Hematopoietic multipotent progenitor cell treated with erythropoietin and hydrocortisone succinate and interleukin-3 and kit ligand, for 6 days (in vitro differentiated cells): ENCODE results near the gene CFAP410.

ENCODE experiments used
- DNase-seq: peaks from one replicate; pipeline ENCODE4 v3.0.0-alpha.2; 2015

Gene CFAP410

DNA sequence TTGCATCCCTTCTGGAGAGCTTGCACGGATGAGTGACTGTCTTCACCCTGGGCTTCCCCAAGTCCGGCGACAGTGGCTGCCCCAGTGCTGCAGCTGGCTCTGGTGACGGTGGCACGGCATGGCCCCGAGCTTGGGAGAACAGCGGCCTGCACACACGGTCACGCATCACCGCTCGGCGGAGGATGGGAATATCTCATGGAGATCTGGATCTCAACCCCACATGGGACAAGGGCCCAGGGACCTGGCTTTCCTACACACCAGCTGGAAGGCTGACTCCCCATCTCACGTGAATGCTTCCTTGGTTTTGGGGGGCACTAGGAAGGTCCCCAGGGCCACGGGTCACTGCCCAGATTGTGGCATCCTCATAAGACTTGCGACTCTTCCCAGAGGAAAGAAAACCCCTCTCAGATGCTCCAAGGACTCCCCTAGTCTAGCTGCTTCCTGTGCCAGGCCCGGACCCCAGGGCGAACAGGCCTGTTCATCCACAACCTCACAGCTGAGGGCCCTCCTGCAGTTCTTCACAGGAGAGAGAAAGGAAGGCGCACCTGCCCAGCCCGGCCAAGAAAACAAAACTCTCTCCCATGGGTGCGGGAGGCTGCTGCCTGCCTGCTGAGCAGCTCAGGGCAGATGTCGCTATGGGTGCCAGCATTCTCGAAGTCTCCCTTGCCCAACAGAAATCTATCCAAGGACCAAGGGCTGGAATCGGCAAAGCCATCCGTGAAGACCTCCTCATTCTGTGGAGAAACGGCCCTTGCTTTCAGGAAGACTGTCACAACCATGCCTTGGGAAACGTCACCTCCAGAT lies 9.9 kb downstream of the CFAP410 start:
- no peak for DNase-seq

DNA sequence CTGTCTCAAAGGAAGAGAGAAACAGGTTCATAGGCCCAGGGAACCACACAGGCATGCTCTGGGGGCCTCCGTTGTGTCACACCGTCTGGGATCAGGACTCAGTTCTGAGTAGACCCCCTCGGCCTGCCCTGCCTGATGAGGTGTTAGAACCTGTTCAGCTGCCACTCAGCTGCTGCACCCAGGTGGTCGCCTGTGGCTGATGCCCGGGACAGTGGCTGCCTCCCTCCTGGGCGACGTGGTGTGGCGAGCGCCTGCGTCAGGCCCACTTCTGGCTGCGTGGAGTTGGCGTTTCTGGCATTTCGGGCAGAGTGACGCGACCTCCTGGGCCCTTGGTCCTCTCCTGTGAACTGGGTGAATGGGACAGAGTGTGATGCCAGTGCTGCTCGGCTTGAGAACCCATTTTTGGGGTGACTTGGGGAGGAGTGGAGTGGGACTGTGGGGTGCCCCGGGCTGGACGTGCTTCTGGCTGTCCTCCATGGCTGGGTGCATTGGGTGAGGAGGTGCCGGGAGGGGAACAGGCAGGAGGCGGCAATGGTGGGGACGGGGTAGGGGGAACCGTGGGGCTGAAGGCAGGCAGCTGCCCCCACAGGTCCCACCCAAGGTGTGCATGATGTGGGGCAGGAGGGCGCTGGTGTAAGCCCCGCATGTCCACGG lies 10.8 kb downstream of the CFAP410 start:
- no peak for DNase-seq

DNA sequence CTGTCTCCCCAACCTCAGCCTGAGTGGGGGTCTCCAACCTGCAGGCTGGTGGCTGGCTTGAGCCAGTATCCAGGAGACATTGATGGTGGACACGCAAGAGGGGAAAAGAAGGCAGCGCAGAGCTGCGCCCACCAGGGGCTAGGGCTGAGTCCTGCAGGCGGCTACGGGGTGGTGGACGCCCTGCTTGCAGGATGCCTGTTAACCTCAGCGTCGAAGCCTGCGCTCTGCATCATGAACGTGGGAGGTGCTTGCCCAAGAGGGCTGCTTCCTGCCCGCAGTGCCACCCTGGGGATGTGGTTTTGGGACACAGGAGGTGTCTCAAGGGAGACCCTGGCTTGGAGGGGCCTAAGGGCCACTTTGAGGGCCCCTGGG lies 11.6 kb downstream of the CFAP410 start:
- no peak for DNase-seq

DNA sequence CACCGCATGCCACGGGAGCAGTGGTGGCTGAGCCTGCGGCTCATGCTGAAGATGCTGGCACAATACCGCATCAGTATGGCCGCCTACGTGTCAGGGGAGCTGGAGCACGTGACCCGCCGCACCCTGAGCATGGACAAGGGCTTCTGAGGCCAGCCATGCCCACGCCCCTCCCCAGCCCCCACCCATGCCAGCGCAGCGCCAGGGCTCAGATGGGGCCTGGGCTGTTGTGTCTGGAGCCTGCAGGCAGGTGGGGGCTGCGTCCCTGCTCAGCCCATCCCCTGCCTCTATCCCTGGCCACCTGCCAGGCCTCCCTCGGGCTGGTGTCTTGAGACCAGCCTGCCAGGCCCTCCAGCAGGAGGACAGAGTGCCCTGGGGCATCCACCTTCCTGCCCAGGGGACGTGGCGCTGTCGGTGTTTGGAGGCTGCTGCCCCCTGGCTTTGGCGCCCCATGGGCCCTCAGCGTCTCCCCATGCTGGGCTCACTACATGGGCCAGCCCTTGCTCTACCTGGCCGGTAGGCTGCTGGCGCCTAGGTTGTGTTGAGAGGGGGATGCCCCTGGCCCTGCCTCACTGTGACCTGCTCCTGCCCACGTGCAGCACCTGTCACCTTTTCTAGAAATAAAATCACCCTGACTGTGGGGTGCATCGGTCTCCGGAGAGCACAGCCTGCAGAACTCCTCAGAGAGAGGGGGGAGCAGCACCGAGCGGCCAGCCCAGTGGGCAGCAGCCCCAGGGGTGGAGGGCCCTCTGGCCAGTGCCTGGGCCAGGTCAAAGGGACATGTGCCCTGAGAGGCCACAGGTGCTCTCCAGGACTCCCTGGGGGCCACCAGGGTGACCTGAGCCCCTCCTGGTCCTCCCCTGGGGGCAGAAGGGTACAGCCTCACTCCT lies 12.2 kb downstream of the CFAP410 start:
- DNase-seq, result no peak

DNA sequence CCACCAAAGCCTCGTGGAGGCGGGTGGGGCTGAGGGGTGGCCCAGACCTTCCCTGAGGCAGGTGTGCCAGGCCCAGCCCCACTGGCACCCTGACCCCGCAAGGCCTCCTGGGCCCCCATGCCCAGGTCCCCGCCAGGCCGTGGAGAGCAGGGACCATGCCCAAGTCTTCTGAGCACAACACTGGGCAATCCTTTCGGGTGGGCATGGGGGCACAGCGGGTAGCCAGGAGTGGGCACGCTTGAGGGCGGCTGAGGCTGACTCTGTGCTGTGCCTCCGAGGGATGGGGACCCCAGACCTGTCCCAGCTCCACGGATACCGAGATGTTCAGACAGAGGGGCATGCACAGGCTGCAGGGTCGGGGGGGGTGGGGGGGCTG lies 12.9 kb downstream of the CFAP410 start:
- DNase-seq, result no peak

DNA sequence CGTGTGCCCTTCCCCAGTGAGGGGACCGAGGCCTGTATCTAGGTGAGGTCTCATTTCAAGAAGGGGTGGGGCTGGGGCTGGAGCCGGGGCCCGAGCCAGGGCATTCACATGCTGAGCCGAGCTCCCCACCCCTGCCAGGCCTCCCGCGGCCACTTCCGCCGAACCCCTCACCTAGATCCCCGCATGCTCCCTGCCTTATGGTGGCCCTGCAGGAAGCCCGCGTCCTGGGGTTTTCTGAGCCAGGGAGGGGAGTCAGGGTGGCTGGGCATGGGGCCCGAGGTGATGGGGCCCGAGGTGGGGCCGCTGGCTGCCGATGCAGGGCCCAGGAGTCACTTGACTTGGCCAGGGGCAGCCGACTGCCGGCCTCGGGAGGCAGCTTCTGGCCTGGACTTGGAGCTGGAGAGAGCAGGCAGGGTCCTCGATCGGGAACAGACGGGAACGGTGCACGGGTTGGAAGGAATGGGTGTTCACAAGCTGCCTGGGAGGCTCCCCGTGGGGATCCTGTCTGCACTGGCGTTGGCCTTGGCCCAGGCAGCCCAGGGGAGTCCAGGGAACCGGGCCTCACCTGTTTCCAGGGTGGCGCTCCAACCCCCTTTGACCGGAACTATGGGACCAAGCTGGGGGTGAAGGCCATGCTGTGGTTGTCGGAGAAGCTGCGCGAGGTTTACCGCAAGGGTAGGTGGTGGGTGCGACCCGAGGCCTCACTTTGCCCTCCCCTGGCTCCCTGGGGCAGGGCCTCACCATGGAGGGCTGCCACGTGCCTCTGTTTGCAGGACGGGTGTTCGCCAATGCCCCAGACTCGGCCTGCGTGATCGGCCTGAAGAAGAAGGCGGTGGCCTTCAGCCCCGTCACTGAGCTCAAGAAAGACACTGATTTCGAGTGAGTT lies 13.6 kb downstream of the CFAP410 start:
- DNase-seq, result no peak

DNA sequence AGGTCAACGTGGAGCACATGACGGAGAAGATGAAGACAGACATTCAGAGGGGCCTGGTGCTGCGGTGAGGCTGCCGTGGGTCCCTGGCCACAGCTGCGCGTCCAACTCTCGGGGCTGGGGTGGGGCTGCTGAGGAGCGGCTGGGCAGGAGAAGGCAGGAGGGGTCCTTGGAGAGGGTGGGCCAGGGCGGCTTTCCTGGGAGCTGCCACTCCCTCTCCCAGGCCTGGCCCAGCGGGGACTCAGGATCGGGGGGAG lies 14.4 kb downstream of the CFAP410 start:
- no peak for DNase-seq

DNA sequence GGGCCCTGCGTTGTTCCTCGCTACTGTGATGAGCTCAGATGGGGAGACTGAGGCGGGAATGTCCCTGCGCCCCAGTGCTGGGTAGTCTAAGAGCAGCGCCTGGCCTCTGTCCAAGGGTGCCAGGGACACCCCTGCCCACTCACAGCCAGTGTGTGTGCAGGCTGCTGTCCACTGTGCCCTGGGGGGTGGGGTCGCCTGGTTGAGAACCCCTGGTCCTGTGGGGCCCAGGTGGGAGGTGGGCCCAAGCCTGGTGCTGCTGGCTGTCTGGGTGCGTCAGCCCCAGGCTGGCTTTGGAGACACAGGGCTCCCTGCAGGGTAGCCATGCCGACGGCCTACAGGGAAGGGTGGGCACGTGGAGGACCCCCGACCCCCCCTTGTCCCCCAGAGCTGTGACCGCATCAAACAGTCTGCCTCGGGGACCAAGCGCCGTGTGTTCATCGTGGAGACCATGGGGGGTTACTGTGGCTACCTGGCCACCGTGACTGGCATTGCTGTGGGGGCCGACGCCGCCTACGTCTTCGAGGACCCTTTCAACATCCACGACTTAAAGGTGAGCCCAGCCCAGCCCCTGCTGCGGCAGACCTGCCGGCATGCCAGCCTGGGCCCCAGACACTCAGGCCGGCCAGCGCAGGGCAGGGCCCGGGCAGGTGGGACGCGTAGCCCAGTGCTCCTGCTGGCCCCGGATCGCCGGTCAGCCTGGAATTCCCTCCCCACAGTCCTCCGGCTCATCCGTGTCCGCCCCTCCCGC lies 14.9 kb downstream of the CFAP410 start:
- no peak for DNase-seq

DNA sequence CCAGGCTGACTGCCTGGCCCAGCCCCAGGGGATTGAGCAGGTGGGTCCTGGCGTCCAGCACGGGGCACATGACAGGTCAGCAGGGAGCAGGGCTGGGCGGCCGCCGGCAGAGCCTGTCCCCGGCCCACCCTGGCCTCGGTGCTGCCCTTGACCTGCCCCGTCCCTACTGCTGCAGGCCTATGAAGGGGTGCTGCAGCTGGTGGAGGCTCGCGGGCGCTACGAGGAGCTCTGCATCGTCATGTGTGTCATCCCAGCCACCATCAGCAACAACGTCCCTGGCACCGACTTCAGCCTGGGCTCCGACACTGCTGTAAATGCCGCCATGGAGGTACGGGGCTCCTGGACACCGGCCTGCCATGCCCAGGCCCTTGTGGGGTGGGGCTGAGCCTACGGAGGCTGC lies 15.6 kb downstream of the CFAP410 start:
- DNase-seq, result no peak

DNA sequence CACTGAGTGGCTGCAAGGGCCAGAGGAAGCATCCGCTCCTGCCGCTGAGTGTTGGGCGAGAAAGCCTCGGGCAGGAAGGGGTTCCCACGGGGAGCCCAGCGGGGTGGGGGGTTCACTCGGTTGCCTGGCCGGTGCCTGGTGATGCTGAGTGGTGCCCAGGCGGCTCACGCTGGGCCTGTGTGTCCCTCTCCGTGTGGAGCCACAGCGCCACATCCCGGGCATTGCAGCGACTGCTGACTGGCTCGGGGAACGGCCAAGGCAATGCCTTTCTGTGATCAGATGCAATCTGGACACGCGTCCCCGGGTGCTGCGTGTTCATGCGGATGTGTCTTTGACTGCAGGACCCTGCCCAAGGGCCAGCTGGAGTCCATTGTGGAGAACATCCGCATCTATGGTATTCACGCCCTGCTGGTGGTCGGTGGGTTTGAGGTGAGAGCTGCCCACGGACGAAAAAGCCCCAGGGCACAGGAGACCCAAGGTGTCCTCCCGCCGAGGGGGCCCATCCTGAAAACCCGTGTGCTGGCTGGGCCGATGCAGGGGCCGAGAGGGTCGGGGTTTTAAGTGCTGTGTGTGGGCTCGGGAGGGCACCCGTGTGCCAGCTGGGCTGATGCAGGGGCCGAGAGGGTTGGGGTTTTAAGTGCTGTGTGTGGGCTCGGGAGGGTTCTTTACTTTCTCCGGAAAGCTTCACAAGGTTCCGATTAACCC lies 16.4 kb downstream of the CFAP410 start:
- no peak for DNase-seq

DNA sequence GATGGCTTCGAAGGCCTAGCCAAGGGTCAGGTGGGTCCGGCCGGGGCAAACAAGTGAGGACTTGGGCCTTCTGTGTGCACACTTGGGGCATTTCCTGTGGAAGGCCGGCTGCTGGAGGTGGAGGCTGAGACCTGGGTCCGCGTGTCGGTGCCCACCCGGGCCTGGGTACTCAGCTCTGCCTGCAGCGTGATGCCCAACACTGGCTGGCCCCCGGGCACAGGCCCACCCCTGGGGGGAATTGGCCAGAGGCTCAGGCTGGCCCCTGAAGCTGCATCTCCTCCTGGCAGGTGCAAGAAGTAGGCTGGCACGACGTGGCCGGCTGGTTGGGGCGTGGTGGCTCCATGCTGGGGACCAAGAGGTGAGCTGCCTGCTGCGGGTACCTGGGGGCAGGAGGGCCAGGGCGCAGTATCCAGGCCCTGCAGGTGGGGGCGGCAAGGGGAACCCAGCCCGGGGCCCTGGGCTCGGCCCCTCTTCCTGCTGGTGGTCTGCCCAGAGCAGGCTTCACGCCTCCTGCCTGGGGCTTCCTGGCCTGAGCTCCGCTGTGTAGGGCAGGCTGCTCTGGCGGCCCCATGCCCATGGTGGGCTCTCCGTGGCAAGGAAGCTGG lies 17.2 kb downstream of the CFAP410 start:
- no peak for DNase-seq

DNA sequence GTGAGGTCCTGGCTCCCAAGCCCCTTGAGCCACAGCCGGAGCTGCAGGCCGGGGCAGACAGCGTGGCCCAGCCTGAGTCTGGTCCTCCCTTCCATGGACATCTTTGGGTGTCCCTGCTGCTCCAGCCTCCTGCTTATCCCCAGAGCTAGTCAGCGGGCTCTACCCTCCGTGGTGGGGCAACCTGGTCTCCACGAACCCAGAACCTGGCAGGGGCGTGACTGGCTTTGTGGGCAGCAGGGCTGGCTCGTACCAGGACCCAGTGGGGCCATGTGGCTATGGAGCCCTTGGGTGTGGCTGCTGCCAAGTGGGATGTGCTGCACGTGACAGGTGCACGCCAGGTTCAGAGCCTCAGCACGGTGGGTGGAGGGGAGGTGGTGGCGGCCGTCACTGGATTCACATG lies 18.3 kb downstream of the CFAP410 start:
- no peak for DNase-seq

DNA sequence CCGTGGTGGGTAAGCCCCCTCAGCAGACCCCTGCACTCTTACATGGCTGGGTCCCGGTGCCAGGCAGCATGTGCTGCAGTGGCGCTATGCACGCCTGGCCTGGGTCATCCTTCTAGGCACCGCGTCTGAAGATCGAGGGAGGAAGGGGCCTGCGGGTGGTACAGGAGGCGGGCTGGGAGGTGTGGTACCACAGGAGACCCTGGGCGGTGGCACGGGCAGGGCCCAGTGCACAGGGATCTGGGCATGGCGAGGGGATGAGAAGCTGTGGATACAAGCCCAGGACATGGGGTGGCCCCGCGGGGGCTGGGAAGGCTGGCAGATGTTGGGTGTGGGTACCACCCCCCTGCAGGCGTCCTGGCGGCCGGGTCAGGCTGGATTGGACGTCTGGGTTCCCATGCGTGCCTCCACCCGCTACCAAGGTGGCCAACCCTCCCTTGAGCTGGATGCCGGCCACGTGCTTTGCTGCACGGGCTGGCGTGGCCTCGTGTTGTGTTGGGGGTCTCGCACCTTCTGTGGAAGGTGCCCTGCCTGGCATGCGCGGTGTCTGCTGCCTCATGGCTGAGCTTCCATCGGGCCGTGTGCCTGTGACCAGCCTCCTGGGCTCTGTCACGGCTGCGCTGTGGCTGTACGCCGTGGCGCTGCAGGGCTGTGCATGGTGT lies 19.7 kb downstream of the CFAP410 start:
- DNase-seq, result no peak

DNA sequence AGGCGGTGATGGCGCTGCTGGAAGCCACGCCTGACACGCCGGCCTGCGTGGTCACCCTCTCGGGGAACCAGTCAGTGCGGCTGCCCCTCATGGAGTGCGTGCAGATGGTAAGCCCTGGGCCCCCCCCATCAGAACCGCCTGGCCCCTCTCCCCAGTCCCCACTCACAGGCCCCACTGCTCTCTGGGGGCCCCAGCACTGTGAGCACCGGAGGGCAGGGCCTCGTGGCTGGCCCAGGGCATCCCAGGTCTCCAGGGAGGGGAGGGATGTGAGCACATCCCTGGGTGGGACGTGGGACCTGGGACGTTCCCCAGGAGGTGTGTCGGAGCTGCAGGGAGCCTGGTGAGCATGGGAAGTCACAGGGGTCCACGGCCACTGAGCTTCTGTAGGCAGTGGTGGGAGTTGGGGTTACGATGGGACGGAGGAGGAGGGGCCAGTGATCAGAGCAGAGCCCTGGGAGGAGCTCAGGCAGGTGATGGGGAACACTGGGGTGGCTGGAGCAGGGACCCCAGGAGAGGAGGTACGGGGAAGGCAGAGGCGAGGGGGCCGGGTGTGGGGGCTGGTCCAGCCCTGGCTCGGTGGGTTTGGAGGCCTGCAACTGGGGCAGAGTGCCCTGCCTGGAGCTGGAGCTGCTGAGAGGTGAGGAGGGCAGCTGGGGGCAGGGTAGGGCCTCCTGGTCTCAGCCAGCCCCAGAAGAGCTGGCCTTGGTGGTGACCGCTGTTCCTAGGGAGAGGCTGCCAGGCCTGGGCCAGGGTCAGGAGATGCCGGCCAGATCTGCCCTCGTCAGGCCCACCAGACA lies 20.5 kb downstream of the CFAP410 start:
- no peak for DNase-seq

DNA sequence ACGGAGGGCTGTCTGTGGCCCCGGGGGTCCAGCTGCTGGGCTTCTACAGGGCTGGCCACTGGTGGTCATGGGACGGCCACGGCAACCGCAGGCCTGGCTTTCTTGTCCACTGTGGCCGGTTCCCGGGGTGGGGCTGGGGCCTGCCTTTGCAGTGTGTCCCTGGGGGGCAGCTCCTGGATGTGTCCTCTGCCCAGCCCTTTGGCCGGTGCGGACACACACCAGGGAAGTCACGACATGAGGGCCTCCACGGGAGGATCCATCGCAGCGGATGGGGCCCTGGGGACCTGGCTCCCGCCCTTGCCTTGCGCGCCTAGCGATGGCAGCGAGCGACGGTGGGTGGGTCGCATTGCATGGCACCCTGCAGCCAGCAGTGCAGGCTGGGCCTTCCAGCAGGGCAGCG lies 21.3 kb downstream of the CFAP410 start:
- no peak for DNase-seq

DNA sequence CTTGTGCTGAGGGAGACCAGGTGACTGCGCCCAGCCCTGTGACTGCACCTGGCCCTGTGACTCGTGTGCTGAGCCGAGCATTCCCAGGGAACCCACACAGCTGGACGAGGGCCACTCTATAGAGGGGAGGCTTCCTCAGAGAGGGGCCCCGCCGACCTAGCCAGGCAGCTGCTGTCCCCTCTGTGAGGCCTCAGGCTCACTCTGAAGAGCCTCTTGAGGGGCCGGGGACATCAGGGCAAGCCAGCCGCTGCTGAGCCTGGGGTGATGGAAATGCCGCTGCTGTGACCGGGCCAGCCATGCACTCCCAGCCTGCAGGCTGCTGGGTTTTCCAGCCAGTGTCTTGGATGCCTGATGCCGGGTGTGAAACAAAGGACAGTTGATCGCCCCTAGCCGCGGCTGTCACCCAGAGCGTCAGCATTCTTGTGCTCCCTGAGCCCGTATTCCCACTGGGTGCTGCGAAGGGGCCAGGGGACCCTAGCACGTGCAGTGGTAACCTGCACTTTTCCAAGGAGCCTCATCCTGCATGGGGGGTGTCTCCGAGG lies 21.9 kb downstream of the CFAP410 start:
- no peak for DNase-seq

DNA sequence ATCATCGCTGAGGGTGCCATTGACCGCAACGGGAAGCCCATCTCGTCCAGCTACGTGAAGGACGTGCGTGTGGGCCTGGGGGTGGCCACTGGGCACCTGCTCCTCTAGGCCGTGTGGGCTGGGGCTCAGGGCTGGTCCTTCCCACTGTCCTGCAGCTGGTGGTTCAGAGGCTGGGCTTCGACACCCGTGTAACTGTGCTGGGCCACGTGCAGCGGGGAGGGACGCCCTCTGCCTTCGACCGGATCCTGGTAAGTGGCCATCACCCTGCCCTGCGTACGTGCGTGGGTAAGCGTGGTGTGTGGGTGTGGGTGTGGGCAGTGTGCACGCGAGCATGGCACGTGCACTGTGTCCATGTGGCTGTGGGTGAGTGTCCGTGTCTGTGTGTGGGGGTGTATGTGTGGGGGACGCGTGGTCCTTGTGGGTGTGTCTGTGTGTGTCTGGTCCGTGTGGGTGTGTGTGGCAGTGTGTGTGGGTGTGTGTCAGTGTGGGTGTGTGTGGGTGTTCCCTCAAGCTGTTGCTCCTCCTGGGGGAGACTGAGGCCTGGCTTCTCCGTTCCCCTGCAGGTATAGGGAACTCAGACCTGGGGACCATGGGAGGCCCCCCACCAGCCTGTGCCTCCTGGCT lies 22.8 kb downstream of the CFAP410 start:
- DNase-seq, result no peak

DNA sequence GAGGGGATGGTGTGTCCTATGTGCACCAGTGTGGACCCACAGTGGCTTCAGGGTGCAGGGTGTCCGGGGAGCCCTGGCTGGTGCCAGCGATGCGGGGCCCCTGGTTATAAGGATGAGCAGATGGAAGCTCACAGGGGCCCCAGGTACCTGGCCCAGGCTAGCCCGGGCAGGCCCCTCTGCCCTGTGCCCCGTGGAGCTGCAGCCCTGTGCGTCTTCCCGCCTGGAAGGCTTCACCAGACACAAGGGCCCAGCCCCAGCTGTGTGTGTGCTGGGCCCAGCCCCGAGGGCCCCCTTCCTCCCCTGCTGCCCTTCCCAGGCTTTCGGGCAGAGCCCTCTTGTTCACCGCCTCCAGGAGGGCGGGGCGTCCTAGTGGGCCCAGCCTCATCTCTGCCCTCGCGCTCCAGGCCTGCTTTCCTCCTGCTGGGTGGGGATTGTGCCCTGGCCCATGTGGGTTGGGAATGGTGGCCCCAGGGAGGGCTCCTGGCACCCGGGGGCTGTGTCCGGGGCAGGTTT lies 23.4 kb downstream of the CFAP410 start:
- no peak for DNase-seq

DNA sequence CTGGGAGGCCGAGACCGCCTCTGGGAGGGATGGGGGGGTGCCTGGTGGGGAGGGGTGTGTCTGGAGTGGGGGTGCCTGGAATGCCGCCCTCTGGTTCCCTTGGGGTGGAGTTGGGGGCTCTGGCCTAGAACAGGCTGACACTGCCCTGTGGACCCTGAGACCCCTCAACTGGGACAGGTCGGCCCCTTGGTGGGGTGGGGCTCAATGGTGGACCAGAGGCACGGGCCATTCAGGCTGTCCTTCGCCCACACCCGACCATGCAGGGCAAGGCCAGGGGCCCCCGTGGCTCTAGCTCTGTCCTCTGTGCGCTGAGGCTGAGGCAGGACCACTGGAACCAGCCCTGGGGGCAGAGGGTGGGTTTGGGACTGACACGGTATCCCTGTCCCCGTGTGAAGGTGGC lies 24.6 kb downstream of the CFAP410 start:
- no peak for DNase-seq
